RWPE1 (cell line): Measurements from ENCODE around the gene PLCH2.

Experiments used
- CTCF ChIA-PET: fragments of 350-600 bp; sonication (Branson Sonifier 250); formaldehyde crosslinking; extraction: SDS; loops from one replicate; lab custom pipeline; 2021; lab: Yijun Ruan, JAX
- POLR2A ChIA-PET: fragments of 400-600 bp; formaldehyde crosslinking; extraction: SDS; loops from one replicate; lab custom pipeline; 2020; ENCODE audit warnings: antibody characterized with exemption; ENCODE audit not compliant: low non-redundant PET; lab: Yijun Ruan, JAX
- DNase-seq: peaks from one replicate; pipeline ENCODE4 v3.0.0; 2012; ENCODE audit warnings: low spot score
- H3K27ac ChIP-seq: fragments of 450-650 bp; 2 replicates; pipeline ENCODE4 v1.5.1; 2017
- TF ChIP-seq, protein P1 (sequence below): fragments of 450-650 bp; conservative IDR thresholded peaks from 2 replicates; pipeline ENCODE4 v1.5.1; 2017; ENCODE audit warnings: low read depth, mild to moderate bottlenecking

PLCH2 gene

DNA sequence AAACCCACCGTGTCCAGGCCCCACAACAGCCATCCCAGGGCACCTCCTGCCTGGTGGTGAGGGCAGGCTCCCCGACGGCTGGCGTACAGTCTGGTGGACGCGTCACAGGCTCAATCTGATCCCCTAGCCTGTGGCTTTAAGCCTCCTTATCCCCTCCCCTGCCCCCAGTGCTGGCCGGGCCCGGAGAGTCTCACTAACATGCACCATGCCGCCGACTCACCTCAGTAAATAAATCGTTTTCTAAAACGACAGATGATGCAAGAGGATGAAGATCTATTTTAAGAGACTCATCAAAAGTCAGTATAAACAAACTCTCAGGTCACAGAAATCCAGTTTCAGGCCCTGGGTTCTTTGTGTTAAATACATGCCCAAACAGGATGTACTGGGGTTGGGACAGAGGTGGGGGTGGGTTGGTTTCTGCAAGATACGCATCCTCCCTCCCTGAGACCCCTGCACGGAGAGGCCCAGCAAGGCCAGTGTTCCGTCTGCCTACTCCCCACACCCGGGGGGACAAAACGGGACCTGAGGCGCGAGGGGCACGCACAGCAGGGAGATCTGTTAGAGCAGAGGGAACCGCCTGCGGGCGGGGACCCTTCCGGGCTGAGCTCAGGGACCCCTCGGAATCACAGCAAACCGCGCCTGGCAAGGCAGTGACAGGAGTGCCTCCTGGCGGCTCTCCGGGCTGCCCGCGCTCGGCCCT, 47.3 kb downstream of the PLCH2 start:
- POLR2A ChIA-PET: no interaction called here

DNA sequence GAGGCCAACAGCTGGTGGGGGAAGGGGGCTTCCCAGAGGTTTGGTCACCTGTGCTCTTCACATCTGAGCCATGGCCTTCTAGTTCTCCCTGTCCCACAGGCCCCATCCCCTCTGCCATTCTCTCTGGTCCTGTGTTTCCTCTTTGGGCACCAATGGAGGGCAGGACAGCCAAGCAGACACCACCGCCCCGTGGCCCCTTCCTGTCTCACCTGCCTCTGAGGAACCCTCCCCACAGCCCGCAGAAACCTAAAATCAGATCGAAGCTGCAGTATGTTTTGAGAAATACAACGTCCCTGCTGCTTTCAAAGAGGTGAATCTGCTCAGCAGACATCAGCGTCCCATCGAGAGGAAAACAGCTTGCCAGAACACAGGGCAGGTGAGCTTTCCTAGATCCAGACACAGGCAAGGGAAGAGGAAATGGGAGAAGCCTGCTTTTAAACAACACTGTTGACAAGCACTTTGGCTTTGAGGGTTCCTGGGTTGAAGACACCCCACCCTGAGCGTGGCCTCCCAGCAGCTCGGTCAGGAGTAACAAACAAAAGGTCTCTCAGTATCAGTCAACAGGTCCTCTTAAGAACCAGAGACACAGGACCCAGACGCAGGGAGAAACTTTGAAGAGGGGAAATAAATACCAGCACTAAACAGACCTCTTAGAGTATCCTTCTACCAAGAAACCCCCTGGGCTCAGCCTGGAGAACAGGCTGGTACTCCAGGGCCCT, 48.0 kb downstream of the PLCH2 start:
- peak overlapping the region; percentile 93 for H3K27ac ChIP-seq
- ChIA-PET POLR2A (no interaction called here), CTCF (interaction anchor here (0.6 to 1.8 kb wide), 4 partner anchors 24 to 117 kb away, joined by 3 to 5 read pairs (median 4); no protein-coding TSS in a partner anchor)
- no peak for DNase-seq
- TF ChIP-seq, protein P1, sequence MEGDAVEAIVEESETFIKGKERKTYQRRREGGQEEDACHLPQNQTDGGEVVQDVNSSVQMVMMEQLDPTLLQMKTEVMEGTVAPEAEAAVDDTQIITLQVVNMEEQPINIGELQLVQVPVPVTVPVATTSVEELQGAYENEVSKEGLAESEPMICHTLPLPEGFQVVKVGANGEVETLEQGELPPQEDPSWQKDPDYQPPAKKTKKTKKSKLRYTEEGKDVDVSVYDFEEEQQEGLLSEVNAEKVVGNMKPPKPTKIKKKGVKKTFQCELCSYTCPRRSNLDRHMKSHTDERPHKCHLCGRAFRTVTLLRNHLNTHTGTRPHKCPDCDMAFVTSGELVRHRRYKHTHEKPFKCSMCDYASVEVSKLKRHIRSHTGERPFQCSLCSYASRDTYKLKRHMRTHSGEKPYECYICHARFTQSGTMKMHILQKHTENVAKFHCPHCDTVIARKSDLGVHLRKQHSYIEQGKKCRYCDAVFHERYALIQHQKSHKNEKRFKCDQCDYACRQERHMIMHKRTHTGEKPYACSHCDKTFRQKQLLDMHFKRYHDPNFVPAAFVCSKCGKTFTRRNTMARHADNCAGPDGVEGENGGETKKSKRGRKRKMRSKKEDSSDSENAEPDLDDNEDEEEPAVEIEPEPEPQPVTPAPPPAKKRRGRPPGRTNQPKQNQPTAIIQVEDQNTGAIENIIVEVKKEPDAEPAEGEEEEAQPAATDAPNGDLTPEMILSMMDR: no peak

More for the DNA sequence above, 47.3 kb downstream of the PLCH2 start:
- peak overlapping the region; percentile 93 for H3K27ac ChIP-seq
- DNase-seq: no peak
- CTCF ChIA-PET: interaction anchor here (1.8 kb wide), 1 partner anchor 25 kb away, joined by 4 read pairs; no protein-coding TSS in a partner anchor
- TF ChIP-seq, protein P1: no peak

DNA sequence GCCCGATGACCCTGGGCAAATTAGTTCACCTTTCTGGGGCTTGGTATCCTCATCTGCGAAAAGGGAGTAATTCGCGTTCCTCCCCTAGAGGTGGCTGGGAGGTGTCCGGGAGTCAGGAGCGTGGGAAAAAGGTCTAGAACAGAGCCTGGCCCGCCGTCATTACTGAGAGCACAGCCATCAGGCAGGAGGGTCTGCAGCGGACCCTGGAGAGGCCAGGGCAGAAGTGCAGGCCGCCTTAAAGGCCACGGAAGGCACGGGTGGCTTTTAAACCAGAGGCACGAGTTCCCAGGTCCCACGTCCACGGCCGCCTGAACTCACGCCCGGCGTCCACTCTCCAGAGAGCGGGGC, 49.5 kb downstream of the PLCH2 start:
- DNase-seq: no peak
- POLR2A ChIA-PET: interaction anchor here (0.7 kb wide), 1 partner anchor 99 kb away, joined by 3 read pairs; no protein-coding TSS in a partner anchor
- CTCF ChIA-PET: interaction anchor here (0.7 kb wide), 1 partner anchor 16 kb away, joined by 4 read pairs; no protein-coding TSS in a partner anchor
- TF ChIP-seq, protein P1: no peak
- peak overlapping the region; percentile 93 for H3K27ac ChIP-seq

DNA sequence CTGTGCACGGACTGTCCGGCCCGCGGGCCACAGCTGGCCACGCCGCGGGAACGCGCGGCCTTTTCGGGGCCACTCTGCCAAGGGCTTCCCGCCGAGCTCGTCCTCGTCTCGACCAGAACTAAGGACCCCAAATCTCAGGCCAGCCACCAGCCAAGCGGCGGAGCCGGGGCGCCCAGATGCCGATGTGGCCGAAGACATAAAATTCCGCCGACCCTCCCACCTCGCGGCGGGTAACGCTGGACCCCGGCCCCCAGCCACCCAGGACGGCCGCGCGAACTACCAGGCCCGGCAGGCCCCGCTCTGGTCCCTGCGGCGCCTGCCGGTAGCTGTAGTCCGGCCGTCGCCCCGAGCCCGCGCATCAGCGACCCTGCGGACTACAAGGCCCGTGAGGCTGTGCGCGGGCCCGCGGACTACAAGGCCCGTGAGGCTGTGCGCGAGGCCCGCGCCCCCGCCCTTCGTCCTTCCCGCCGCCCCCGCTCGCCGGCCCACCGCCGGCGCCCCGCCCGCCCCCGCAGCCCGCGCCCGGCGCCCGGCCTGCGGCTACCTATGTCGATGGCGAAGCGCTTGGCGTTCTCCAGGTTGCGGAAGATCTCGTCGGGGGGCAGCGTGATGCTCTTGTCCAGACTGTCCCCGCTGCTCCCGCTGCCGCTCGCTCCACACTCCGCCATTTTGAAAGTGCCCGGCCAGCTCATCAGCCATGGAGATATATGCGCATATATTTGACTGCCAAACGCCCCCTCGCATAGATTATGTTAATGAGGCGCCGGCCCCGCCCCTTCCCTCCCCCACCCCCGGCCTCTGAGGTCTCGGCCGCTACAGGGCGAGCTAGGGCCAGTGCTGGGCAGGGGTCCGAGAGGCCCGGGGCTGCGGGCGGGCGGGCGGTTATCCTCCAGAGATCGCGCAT, 50.1 kb downstream of the PLCH2 start, which contains the start of gene PANK4:
TSS of gene PANK4 (minus strand) at position 677 of the 904 bp plus-strand sequence. CDS start at position 668, 9 bp downstream.
- CTCF ChIA-PET: interaction anchor here (0.7 to 1.0 kb wide), 2 partner anchors 10 to 16 kb away, joined by 3 to 4 read pairs; no protein-coding TSS in a partner anchor
- TF ChIP-seq, protein P1: no peak
- POLR2A ChIA-PET: interaction anchor here (0.6 kb wide), 2 partner anchors 18 to 76 kb away, joined by 3 to 5 read pairs; no protein-coding TSS in a partner anchor
- peak within 1 kb of the TSS; percentile 93 for H3K27ac ChIP-seq
- peak; percentile 84 for DNase-seq

DNA sequence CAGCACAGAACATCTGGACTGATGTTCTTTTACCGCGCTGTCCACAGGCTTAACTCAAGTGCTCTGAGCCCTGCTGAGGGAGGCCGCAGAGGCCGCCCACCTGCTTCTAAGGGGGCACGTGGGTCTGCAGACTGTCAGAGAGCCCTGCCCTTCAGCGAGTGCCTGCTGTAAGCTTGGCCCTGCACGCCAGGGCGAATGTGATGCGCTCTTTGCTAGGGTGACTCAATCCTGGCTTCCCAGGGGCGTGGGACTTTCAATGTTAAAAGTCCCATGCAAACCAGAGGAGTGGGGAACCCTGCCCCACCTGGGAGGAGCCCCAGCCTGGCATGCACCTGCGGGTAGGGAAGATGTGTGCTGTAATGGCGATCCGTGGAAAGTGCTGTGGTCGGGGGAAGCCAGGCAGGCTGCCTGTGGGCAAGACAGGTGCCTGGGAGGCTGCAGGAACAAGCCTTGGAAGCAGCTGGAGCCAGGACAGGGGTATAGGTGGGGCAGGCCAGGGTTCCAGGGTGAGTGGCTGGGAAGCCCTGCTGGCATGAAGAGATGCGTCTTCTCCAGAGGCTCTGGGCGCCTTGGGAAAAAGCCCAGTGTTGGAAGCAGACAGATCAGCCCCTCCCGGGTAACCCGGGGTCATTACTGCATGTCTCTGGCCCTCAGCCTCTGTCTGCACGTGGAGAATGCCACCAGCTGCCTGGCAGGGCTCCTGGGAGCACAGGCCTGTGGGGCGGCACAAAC, 50.9 kb downstream of the PLCH2 start:
- ChIA-PET CTCF (interaction anchor here (1.0 kb wide), 1 partner anchor 9 kb away, joined by 3 read pairs; no protein-coding TSS in a partner anchor), POLR2A (no interaction called here)
- peak overlapping the region; percentile 93 for H3K27ac ChIP-seq
- DNase-seq: peak; percentile 63
- TF ChIP-seq, protein P1: no peak
